IMR-90 (cell line): ENCODE measurements around the gene MLNR.
A peak's percentile ranks its signal among the peaks of the same experiment; 100 is the strongest.

Experiments
- CEBPB ChIP-seq: IDR thresholded peaks from 2 replicates; pipeline ENCODE4 v1.6.1; 2012; ENCODE audit warnings: low read depth, low read length, improper control_type of control experiment
- CHD1 ChIP-seq: IDR thresholded peaks from 2 replicates; pipeline ENCODE4 v1.6.1; 2012; ENCODE audit warnings: low read depth, low read length, improper control_type of control experiment
- CTCF ChIP-seq: conservative IDR thresholded peaks from 2 replicates; pipeline ENCODE4 v1.5.1; 2012; ENCODE audit warnings: mild to moderate bottlenecking, low read depth, low read length, improper control_type of control experiment
- ELK1 ChIP-seq: fragments of 150-350 bp; IDR thresholded peaks from 2 replicates; pipeline ENCODE4 v1.6.1; 2016; ENCODE audit warnings: low read depth, mild to moderate bottlenecking, low read length, moderate library complexity, borderline replicate concordance
- MAFK ChIP-seq: IDR thresholded peaks from 2 replicates; pipeline ENCODE4 v1.6.1; 2012; ENCODE audit warnings: low read depth, low read length, improper control_type of control experiment
- MAZ ChIP-seq: IDR thresholded peaks from 2 replicates; pipeline ENCODE4 v1.6.1; 2012; ENCODE audit warnings: low read depth, mild to moderate bottlenecking, low read length, improper control_type of control experiment, moderate library complexity, borderline replicate concordance
- MXI1 ChIP-seq: IDR thresholded peaks from 2 replicates; pipeline ENCODE4 v1.6.1; 2012; ENCODE audit warnings: low read depth, mild to moderate bottlenecking, low read length, moderate library complexity, borderline replicate concordance
- NFE2L2 ChIP-seq: fragments of 150-350 bp; IDR thresholded peaks from 2 replicates; pipeline ENCODE4 v1.6.1; 2016; ENCODE audit warnings: low read depth, mild to moderate bottlenecking, low read length
- POLR2A ChIP-seq: IDR thresholded peaks from 2 replicates; pipeline ENCODE4 v1.6.1; 2012; ENCODE audit warnings: mild to moderate bottlenecking, low read depth, low read length
- RAD21 ChIP-seq: IDR thresholded peaks from 2 replicates; pipeline ENCODE4 v1.6.1; 2012; ENCODE audit warnings: low read length, improper control_type of control experiment
- RCOR1 ChIP-seq: IDR thresholded peaks from 2 replicates; pipeline ENCODE4 v1.6.1; 2012; ENCODE audit warnings: mild to moderate bottlenecking, low read length, improper control_type of control experiment; ENCODE audit not compliant: insufficient replicate concordance
- RFX5 ChIP-seq: IDR thresholded peaks from 2 replicates; pipeline ENCODE4 v1.8.0; 2012; ENCODE audit warnings: low read depth, mild to moderate bottlenecking, low read length, moderate library complexity
- SMC3 ChIP-seq: fragments of 150-350 bp; IDR thresholded peaks from 2 replicates; pipeline ENCODE4 v1.6.1; 2016; ENCODE audit warnings: low read depth, mild to moderate bottlenecking, antibody characterized with exemption, low read length, moderate library complexity
- USF2 ChIP-seq: fragments of 150-350 bp; IDR thresholded peaks from 2 replicates; pipeline ENCODE4 v1.6.1; 2017; ENCODE audit warnings: mild to moderate bottlenecking, antibody characterized with exemption, low read length, low read depth

GRCh38 chr13:49171359-49171758, 48.8 kb upstream of the MLNR start:
- no peak for TF ChIP-seq CTCF
- TF ChIP-seq POLR2A: no peak
- TF ChIP-seq RCOR1: no peak
- TF ChIP-seq CHD1: no peak
- no peak for TF ChIP-seq USF2
- no peak for TF ChIP-seq MXI1
- peak; percentile 100 for TF ChIP-seq MAFK
- no peak for TF ChIP-seq RAD21
- no peak for TF ChIP-seq CEBPB
- no peak for TF ChIP-seq SMC3
- no peak for TF ChIP-seq MAZ
- no peak for TF ChIP-seq NFE2L2
- TF ChIP-seq RFX5: no peak
- no peak for TF ChIP-seq ELK1
